ENCODE measurements around the gene NOP9.

The NOP9 gene, protein sequence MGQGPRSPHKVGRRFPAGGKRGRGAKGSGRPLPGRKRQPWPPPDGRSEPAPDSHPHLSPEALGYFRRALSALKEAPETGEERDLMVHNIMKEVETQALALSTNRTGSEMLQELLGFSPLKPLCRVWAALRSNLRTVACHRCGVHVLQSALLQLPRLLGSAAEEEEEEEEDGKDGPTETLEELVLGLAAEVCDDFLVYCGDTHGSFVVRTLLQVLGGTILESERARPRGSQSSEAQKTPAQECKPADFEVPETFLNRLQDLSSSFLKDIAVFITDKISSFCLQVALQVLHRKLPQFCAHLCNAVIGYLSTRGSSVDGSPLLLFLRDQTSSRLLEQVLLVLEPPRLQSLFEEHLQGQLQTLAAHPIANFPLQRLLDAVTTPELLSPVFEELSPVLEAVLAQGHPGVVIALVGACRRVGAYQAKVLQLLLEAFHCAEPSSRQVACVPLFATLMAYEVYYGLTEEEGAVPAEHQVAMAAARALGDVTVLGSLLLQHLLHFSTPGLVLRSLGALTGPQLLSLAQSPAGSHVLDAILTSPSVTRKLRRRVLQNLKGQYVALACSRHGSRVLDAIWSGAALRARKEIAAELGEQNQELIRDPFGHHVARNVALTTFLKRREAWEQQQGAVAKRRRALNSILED

DNA sequence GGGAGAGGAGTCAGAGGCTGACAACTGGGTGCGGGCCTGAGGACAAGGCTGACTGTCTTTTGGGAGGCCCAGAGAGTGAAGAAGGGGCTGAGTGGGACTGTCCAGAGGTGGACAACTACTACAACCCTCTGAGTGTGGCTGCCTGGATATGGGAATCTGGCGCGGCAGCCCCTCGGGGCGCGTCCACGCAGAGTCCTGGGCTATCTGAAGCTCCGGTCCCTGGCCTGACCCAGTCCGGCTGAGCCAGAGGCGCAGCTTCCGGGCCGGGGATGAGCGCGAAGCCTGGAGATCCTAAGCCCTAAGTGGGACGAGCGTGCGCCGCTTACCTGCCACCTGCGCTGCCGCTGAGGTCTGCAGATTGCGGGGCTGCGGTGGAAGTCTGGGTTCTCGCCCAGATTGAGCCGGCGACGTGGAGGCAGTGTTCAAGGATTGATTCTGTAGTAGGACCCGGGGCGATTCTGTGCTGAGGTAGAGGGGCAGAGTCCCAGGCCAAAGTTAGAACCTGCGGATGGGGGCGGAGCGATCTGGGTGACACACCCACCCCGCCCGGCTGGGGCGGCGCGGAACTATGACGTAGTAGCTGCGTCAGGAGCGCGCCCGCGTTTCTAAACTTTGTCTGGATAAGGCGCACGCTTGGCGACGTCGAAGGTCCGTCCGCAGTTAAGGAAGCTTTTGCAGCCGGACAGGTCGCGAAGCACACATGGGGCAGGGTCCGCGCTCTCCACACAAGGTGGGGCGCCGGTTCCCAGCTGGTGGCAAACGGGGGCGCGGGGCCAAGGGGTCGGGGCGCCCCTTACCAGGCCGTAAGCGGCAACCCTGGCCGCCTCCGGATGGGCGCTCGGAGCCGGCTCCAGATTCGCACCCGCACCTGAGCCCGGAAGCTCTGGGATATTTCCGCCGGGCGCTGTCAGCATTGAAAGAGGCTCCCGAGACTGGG is at the start of gene NOP9, which contains the start of gene DHRS1:
TSS of gene NOP9 (plus strand) at position 596 of the 937 bp plus-strand sequence. CDS start at position 701, 105 bp downstream.
TSS of gene DHRS1 (minus strand) at position 526 of the 937 bp plus-strand sequence. CDS start 674 bp downstream, outside the sequence.
- peak; percentile 96 for DNase-seq (ENCODE audit: low spot score)

DNA sequence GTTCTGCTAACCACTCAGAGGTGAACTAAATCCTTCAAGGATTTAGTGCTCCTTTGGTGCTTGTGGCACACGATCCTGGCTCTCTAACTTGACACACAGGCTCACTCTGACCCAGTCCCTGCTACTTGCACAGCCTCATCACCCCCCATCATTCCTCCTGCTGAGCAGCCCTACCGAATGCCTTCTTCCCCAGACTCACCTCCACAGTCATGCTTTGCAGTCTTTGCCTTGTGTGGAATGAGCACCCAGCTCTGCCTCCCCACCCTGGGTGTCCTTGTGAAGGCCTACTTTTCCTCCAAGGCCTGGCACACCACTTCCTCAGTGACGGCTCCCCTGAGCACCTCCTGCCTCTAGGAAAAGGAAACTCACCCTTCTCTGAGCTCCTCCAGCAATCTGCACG is 49.3 kb upstream of the NOP9 start:
- no peak for DNase-seq (ENCODE audit: low spot score)

DNA sequence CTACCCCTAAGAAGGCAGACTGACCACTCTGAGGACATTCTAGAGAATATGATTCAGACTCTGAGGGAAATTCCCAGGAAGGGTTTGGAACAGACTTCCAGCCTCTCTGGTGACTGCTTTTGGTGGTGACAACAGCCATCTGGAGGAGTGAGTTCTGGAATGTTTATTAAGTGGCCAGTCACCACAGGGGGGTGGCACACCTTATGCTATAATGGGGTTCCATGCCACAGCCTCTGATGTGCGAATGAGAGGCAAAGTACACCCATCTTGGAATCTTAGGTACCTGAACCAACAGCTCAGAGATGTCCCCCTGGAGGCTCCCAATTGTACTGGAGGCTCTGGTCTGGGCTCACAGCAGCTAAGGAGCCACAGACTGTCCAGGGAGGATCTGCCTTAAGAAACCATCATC is 47.8 kb upstream of the NOP9 start:
- DNase-seq (ENCODE audit: low spot score): no peak

DNA sequence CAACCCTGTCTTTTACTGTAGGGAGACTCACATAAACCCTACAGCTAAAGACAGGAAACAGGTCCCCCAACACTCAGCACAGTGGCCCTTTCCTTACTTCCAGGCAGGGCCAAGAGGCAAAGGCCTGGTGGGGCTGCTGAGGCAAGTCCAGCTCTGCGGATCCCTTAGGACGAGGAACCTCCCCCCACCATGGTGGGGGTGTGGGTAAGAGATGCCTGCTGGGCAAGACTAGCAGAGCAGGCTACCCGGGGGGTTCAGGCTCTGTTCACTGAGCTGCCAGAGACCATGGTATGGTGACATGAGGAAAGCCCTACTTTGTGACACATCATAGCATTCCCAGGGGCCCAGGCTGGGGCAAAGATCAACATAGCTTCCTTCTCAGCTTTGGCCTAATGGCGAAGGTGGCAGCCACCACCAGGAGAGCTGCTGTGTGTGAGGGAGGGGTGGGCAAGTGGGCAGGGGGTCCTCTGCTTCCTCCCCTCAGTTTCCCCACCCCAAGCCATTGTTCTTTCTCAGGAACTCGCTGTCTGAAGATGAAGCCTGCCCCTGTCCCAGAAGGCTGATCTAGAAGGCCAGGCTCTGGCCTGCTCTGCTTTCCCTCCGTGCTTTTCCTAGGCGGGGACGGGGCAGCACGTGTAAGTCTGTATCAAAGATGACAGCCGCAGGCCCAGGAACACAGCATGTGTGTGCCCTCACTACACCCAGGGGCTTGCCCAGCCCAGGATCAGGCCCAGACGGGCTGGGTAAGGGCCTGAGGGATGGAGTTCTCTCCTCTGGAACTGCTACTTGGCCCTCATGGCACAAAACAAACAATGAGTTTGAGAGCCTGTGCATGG is 47.1 kb upstream of the NOP9 start:
- DNase-seq (ENCODE audit: low spot score): no peak

DNA sequence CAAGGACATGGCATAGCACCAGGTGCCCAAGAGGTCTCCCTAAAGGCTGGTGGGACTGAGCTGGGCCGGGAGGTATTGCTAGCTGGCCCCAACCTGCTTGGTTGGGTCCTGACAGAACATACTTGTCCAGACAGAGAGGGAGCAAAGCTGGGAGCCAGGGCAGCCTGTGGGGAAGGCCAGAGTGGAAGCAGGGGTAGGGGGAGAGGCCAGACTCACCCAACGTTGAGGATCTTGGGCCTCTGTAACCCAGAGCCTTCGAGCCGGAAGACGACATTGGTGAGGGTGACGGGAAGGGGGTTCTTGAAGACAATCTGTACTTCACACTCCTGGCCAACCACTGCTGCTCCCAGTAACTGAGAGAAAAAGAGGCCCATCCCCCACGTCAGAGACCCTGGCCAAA is 45.7 kb upstream of the NOP9 start:
- DNase-seq (ENCODE audit: low spot score): no peak

DNA sequence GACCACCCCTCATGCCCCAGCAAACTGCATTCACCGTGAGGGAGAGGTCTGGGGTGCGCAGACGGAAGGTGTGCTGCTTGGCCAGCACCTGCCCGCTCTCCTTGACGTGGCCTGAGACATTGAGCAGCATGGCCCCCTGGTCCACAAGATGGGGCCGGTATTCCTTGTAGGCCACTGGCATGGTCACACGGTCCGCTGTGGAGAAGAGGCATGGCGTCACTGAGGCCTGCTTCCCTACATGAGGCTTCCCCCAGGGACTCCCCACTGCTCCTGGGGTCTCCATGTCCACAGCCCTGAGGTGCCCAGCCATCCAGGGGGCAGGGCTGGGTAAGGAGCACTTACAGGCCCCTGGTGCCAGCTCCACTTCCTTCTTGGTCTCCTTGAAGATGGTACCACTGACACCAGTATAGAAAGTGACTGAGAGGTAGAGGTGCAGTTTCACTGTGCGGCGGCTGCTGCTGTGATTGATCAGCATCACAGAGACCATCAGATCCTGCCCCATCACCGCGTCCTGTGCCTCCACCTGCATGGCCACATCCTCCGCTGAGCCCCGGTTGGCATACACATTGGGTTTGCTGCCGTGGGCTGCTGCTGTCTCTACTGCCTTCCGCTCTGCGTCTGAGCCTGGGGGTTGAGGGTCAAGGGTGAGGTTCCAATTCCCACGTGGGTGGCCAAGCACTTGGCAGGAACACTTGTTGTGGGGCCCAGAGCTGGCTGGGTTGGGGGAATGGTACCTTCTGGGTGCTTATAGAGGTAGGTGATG is 44.8 kb upstream of the NOP9 start:
- DNase-seq (ENCODE audit: low spot score): no peak

DNA sequence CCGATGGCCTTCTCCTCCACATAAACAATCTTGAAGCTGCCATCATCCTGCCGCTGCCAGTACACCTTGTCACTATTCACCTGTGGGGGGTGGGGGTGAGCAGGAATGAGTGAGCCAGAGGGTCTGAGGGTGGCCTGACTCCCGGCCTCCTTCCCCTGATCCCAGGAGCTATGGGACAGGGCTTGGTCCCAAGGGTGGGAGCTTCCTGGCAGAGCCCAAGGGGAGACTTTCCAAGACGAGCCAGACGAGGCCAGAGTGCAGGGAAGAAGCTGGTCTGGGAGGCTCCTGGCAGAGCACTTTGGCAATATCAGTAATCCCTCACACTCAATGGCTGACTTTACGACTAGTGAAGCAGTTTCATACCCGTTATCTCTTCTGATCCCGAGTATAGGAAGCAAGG is 44.2 kb upstream of the NOP9 start:
- no peak for DNase-seq (ENCODE audit: low spot score)

DNA sequence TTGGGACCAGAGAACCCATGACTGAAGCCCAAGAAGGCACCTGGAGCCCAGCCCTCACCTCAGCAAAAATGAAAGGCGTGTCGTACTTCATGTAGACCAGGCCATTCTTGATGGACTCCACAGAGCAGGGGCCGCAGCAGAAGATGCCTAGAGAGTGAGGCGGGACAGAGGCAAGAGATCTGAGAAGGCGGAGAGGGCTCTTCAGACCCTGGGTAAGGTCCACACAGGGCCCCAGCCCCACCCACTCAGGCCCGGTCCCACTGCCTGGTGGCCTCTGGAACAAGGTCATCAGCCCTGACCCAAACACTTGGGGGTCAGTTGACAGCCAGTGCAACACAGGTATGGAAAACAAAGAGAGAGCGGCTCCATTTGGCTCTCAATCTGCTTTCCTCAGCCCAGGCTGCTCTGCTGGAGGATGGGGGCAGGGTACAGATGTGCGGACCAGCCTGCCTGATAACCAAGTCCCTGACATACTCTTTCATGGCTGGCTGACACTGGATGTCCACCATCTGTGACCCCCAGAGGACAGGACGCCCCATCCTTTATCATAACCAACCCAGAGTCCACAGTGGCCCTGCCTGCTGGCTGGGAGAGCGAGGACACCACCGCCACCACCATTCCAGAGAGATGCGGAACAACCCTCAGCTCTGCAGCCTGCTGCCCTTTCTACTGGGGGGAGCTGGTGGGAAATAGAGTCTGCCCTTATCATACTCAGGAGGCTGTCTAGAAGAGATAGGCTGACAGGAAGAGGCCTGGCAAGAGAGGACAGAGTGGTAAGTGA is 43.5 kb upstream of the NOP9 start:
- DNase-seq (ENCODE audit: low spot score): no peak

DNA sequence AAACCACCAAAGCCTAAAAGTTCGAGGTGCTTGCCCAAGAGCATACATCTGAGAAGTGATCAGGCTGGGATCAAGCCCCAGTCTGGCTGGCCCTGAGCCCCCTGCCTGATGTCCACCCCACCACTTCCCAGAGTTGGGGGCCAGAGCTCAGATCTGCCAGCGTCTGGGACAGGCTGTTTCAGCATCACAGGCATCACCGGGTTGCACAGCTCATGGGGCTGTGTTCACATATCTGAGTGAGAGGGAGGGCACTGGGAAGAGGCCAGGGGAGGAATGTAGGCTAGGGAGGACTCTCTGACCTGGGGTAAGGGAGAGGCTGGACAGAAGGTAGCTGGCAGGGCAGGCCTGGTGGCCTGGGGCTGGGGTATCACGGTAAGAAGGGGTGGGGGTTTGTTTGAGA is 42.7 kb upstream of the NOP9 start:
- DNase-seq (ENCODE audit: low spot score): no peak

DNA sequence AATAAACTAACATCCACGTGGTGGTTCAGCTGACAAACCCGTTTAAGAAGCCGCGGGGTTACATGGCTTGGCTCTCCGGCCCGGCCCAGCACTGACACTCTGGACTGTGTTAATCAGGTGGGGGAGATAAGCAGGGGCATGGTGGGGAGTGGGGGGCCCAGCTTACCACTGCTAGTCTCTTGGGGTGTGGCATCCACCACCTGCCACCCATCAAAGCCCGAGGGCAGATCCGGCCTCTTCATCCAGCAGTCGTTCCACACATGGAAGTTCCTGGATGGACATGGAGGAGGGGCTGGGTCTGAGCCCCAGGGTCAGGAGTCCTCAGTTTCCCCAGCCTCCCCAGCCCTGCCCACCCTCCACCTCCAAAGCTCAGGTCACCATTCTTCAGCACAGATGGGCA is 41.5 kb upstream of the NOP9 start:
- no peak for DNase-seq (ENCODE audit: low spot score)

DNA sequence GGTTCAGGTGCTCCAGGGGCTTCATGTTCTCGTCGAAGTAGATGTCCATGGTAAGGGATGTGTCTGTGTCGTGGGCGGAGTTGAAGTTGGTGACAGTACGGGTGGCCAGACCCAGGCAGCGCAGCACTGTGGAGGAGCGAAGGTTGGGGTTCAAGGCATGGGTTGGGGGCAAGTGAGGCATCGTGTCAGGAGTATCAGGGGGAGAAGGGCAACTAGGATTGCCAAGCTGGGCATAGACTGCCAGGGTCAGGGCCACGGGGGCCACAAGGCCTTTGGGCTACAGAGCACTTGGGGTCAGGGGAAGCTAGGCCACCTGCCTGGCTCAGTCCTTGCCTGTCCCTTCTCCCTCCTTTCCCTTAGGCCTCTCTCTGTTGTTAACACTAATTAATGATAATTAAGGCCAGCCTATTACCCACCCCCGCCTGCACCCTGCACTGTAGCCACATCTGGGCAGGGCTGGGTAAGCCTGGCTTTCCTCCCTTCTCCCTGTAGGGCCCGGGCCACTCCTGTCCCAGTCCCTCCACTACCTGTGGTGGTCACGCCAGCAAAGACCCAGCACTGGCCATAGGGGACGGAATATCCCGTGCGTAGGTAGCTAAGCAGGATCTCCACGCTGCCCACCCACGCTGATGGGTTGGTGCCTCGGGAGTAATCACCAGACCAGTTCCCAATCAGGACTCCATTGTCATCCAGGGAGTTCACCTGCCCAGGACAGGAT is 40.9 kb upstream of the NOP9 start:
- DNase-seq (ENCODE audit: low spot score): no peak

DNA sequence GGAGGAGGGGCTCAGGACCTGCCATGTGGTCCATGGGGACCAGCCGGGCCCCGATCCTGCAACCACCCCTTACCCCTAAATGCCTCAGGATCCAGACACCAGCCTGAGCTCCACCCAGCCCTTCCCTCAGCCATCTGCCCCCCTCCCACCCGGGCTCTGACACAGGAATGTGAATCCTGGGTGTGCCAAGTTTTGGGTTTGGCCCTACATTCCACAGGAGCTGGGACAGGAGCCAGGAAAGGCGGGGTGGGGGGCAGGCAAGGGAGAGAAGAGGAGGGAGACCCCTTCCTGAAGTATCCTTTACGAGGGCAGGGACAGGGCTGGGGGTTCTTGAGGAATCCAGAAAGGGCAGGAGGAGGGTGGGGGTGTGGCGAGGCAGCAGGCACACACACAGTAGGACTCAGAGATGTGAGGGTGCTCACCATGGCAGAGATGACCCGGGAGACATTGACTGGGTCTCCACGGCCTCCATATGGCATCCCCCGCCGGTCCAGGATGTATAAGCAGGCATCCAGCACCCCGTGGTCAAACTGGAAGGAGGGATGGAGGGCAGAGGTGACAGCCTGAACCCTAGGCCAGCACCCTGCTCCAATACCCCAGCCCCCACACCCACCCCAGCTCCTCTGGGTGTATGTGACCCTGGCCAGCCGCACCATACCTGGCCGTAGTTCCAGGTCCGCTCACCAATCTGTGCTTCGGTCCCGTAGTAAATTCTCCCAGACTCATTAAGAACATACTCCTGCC is 40.2 kb upstream of the NOP9 start:
- no peak for DNase-seq (ENCODE audit: low spot score)

DNA sequence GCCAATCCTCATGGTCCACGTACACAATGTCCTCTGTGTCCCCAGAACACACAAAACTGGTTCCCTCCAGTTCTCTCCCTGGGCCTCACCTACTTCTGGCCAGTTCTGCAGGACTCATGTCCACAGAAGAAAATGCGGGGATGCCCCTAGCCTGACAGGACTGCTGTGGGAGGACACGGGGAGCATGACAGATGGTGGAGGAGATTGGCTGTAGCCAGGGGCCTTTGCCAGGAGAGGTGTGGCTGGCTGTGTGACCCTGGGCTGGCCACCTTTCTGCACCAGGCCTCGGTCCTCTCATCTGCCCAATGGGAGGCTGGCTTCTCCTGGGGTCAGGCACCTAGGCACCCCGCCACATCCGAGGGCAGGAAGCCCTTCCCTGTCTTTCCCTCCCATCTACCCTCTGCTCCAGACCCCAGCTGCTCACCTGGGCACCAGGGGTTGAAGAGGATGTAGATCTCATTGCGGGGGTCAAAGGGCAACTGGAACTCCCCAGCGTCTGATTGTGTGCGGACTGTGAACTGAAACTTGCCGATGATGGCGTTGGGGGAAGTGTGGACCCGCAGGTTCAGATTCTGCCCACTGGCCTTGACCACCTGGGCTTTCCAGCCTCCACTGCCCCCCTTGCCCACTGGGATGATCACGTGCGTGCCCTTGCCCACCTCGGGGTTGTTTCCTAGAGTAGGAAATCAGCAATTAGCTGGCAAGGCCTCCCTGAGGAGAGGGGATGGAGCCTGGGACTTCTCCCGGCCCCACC is 39.4 kb upstream of the NOP9 start:
- no peak for DNase-seq (ENCODE audit: low spot score)

DNA sequence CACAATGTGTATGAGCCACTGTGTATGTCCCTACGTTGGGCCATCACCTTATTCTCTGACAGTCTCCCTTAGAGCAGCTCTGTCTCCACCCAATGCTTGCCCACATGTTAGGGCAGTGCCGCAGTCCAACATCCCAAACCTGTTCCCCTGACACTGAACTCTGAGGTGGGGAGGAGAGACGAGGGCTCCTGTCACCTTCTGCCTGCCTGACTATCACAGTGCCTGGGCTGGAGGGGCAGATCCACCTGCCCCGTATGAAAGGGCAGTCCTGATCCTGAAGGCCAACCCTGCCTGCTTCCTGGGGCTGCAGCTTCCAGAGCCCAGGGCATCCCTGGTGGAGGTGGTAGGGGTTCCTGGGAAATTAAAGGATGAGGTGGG is 38.9 kb upstream of the NOP9 start:
- no peak for DNase-seq (ENCODE audit: low spot score)

DNA sequence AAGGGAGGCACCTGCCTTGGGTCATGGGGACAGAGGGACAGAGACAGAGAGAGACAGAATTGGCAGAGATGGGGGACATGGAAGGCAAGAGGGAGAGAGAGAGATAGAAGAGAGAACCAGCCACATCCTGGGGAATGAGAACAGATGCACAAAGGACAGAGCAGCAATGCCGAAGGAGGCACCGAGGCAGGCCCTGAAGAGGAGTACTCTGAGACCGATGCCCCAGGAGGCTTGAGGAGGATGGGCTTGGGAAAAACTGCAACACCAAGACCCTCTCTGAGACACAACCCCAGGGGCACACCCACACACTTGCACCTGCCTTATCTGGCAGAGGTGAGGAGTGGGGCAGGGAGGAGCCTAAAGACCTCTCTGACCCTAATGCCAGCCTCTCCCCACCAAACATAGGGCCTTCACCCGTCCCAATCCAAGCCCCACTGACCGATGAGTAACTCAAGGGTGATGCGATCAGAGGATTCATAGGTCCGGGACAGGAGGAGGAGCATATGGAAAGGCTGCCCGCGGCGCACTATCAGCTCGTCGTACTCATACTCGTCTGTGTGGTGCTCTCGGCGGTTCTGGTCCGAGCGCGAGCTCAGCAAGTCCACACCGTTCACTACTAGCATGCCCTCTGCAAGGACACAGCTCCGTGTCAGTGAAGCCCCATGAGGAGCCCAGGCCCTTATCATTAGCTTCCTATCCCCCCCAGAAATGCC is 38.2 kb upstream of the NOP9 start:
- DNase-seq (ENCODE audit: low spot score): no peak

DNA sequence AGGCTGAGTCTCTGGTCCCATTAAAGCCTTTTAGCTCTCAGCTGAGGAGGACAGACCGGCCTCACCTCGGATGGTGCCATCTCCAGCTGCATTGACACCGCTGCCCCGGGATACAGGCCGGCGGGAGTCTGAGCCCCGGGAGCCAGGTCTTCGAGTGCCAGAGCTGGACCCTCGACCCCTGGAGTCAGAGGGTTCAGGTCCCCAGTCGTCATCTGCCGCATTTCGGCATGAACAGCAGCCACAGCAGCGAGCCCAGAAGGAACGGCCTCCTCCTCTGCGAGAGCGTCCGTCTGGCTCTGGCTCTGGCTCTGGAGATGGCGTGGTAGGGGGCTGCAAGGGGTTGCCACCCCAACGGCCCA is 37.7 kb upstream of the NOP9 start:
- DNase-seq (ENCODE audit: low spot score): no peak
